ENCODE results near the gene CRYGC. TPM values are rescaled to one million over a fixed set of nuclear protein-coding genes. Genes with fewer than 3 reads are reported as not detected.

Gene CRYGC
- total and polyA plus RNA-seq, 2 of the 8 experiments (the other 6 are each of a cell fraction or from before 2014, with no cell fraction given): not detected

GRCh38 chr2:208146006-208146405 lies 16.4 kb upstream of the CRYGC start, which contains the start of gene CRYGB:
Gene CRYGB, minus strand, starts transcription at chr2:208146158. Its CDS starts 38 bp downstream, at chr2:208146120.
- H2BK15ac ChIP-seq (ENCODE audit: low read length): no peak within 1 kb of the TSS
- H4K91ac ChIP-seq (replicated peaks; ENCODE audit: insufficient read length, low read length): no peak within 1 kb of the TSS
- 0 out of 7 replicates have a peak, but pooled peaks cover 0 to 3% (median 0%) of the 10 kb centered on the region in 4 experiments for H3K4me1 ChIP-seq (replicated peaks in 1 of 4; ENCODE audit: control insufficient read depth in 3 of 4, insufficient read depth in 4 of 4, low read length in 3 of 4)
- H3K23me2 ChIP-seq (ENCODE audit: low read depth, low read length): no peaks in the 10 kb centered on the region
- no peak within 1 kb of the TSS for H3K56ac ChIP-seq (replicated peaks; ENCODE audit: insufficient read length, low read depth, low read length)
- no peak within 1 kb of the TSS for H2BK120ac ChIP-seq (replicated peaks; ENCODE audit: low read depth, low read length)
- peak within 1 kb of the TSS; percentile 81; the same call in 1 of the 2 replicates for H2AFZ ChIP-seq (ENCODE audit: low read length)
- 0 out of 2 replicates have a peak within 1 kb of the TSS, but pooled peaks have one; percentile 35 for H2BK5ac ChIP-seq (ENCODE audit: low read depth, low read length)
- no peaks in the 10 kb centered on the region for H3K79me2 ChIP-seq (ENCODE audit: control insufficient read depth in 1 of 2, insufficient read depth in 2 of 2, low read length in 2 of 2)
- H3K4me3 ChIP-seq (ENCODE audit: extremely low read depth in 1 of 4, insufficient read depth in 2 of 4, low read depth in 3 of 4, low read length in 4 of 4): no peak within 1 kb of the TSS
- H4K8ac ChIP-seq (ENCODE audit: extremely low read depth, insufficient read depth, low read length): peak within 1 kb of the TSS; percentile 64; the same call in 1 of the 2 replicates
- ChIA-PET POLR2A (ENCODE audit: partially characterized antibody) (interaction anchor here (0.6 to 1.3 kb wide), 2 partner anchors 16 to 103 kb away, joined by 4 read pairs; no protein-coding TSS in a partner anchor), CTCF (ENCODE audit: partially characterized antibody) (interaction anchor here (0.6 to 6.5 kb wide), 7 partner anchors 12 to 1154 kb away, joined by 3 to 56 read pairs (median 3); no protein-coding TSS in a partner anchor)
- 0 out of 2 replicates have a peak within 1 kb of the TSS, but pooled peaks have one; percentile 4 for H2BK12ac ChIP-seq (ENCODE audit: low read depth, low read length)
- DNase-seq (ENCODE audit: low read depth in 1 of 2, low spot score in 2 of 2) (no peak), FAIRE-seq (no peak)
- TF ChIP-seq MAX (IDR thresholded peaks at IDR 0.05): no peak
- TF ChIP-seq KDM1A (IDR thresholded peaks at IDR 0.05; ENCODE audit: borderline replicate concordance, low read length): no peak
- TF ChIP-seq JUND (IDR thresholded peaks at IDR 0.05; ENCODE audit: low read length): no peak
- no peak for TF ChIP-seq ATF3 (IDR thresholded peaks at IDR 0.05; ENCODE audit: insufficient read depth, low read depth, low read length)
- H3K4me2 ChIP-seq (ENCODE audit: insufficient read depth in 1 of 2, low read depth in 2 of 2, low read length in 2 of 2): no peak within 1 kb of the TSS
- no peaks in the 10 kb centered on the region; a peak in 1 of 7 replicates for H3K27me3 ChIP-seq (replicated peaks in 1 of 4; ENCODE audit: control insufficient read depth in 3 of 4, extremely low read depth in 1 of 4, insufficient read depth in 3 of 4, low read length in 3 of 4)
- H3K9ac ChIP-seq (replicated peaks in 1 of 4; ENCODE audit: extremely low read depth in 1 of 4, low read depth in 3 of 4, low read length in 3 of 4): no peak within 1 kb of the TSS
- H2BK20ac ChIP-seq (ENCODE audit: low read length): peak within 1 kb of the TSS; percentile 28; the same call in 1 of the 2 replicates
- no peak within 1 kb of the TSS for H3K23ac ChIP-seq (ENCODE audit: insufficient read length)
- no peak within 1 kb of the TSS for H3K18ac ChIP-seq (ENCODE audit: extremely low read depth, low read length)
- H4K20me1 ChIP-seq (replicated peaks in 1 of 2; ENCODE audit: control insufficient read depth in 1 of 2, insufficient read depth in 2 of 2, low read length in 2 of 2): no peaks in the 10 kb centered on the region
- no peaks in the 10 kb centered on the region for H3K79me1 ChIP-seq (ENCODE audit: low read depth, low read length)
- no peaks in the 10 kb centered on the region for H3K9me3 ChIP-seq (ENCODE audit: insufficient read depth in 2 of 2, low read depth in 1 of 2, low read length in 1 of 2)
- no peak within 1 kb of the TSS for H2AK5ac ChIP-seq (ENCODE audit: low read depth, low read length)
- no peak within 1 kb of the TSS for H3K4ac ChIP-seq (replicated peaks; ENCODE audit: insufficient read length, low read depth, low read length)
- H3K36me3 ChIP-seq (ENCODE audit: control insufficient read depth in 2 of 4, insufficient read depth in 4 of 4, low read length in 3 of 4): no peaks in the 10 kb centered on the region
- H3K14ac ChIP-seq (ENCODE audit: insufficient read length): no peak within 1 kb of the TSS
- 72% methylated on average over 6 of the region's 6 CpGs; no CpG with 5 or more reads in 1 of the 2 experiments for WGBS, 2 experiments (ENCODE audit: extremely low coverage in 1 of 2, insufficient coverage in 1 of 2, insufficient read length in 1 of 2, insufficient replicate concordance in 2 of 2, low coverage in 1 of 2, low lambda C conversion rate in 2 of 2, missing lambda C conversion rate in 1 of 2)
- H3K27ac ChIP-seq (ENCODE audit: low read depth, low read length): no peak within 1 kb of the TSS
- no peak within 1 kb of the TSS for H4K5ac ChIP-seq (ENCODE audit: insufficient read length, low read depth, low read length)

Measured in H1 (cell line).